HG02678 (cell line): ENCODE measurements around the gene OCA2.
"Not testable (repeated sequence)": the region's sequence is repeated elsewhere in the genome, so short reads cannot be mapped to it uniquely, and the experiment has no call there.

Experiments used
- ATAC-seq: cut with Tn5 transposase; IDR thresholded peaks from one replicate; pipeline ENCODE4 v1.9.1; 2021; ENCODE audit warnings: mild to moderate bottlenecking, moderate library complexity; ENCODE audit not compliant: unreplicated experiment

OCA2 gene

DNA sequence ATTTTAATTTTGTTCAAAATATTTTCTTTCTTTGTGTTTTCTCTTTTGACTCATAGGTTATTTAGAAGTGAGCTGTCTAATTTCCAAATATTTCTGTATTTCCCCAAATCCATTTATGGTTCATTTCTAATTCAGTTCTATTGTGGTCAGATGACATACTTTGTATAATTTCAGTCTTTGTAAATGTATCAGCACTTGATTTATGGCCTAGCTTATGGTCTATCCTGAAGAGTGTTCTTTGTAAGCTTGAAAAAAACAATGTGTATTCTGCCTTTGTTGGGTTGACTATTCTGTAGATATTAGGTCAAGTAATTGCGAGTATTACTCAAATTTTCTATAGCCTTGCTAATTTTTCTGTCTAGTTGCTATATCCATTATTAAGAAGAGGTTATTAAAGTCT lies 311.2 kb downstream of the OCA2 start:
- ATAC-seq, result no peak

- ATAC-seq, result no peak
Observed at GRCh38 chr15:27784107-27784506, 315.0 kb downstream of the OCA2 start.

DNA sequence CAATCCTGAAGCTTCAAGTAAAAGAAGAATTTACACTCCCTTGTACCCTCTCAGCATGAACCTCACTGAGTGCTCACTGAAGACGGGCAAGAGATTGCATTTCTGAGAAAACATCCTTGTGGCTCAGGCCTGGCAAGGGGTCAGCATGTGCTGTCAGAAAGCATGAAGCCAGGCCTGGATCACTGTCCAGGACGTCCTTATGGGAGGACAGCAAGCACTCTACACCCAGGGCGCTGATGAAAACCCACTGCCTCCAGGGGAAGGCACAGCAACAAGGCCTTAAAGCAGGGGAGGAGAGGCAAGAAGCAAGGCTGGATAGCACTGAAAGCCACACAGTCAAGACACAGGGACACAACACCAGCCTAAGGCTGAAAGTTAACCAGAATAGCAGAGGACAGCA lies 315.4 kb downstream of the OCA2 start:
- no peak for ATAC-seq

- ATAC-seq, result no peak
Observed at GRCh38 chr15:27782125-27782524, 317.0 kb downstream of the OCA2 start.

DNA sequence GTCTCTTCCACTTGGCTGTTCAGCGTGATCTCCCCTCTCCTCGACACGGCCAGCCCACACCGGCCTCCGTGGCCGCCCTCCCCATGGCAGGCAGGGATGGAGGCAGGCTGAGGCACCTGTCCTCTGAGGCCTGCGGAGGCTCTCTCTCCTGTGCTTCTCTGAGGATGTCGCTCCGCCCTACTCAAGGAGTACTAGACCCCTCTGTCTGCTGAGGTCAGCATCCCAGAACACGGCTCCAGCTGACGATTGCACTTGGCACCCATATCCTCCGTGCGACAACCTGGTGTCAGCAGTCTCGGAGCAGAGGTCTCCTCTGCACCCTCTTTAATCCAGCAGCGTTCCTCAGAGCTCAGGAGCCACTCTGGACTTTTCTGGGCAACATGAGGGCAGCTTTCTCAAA lies 322.6 kb downstream of the OCA2 start:
- no peak for ATAC-seq

- no peak for ATAC-seq
Observed at GRCh38 chr15:27774638-27775037, 324.5 kb downstream of the OCA2 start.

GRCh38 chr15:27774191-27774590 lies 324.9 kb downstream of the OCA2 start:
- ATAC-seq, result no peak

DNA sequence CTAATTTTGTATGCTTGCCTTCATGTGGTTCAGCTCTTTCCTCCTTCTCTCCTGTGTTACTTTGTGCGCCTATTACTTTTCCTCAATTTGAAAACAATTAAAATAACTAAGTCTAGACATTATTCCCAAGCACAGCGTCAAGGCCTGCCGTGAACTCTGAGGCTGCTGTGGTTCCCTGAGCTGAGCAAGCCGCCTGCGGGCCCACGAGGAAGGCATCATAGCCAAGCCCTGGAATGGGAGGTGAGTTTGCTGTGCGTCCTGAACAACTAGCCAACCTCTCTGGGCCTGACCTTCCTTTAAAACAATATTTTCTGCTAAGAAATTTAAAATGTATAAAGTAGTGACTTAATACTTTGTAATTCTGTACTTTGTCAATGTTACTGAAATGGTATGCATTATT lies 327.2 kb downstream of the OCA2 start:
- ATAC-seq, result no peak

GRCh38 chr15:27770769-27771554 lies 328.2 kb downstream of the OCA2 start:
- no peak for ATAC-seq

DNA sequence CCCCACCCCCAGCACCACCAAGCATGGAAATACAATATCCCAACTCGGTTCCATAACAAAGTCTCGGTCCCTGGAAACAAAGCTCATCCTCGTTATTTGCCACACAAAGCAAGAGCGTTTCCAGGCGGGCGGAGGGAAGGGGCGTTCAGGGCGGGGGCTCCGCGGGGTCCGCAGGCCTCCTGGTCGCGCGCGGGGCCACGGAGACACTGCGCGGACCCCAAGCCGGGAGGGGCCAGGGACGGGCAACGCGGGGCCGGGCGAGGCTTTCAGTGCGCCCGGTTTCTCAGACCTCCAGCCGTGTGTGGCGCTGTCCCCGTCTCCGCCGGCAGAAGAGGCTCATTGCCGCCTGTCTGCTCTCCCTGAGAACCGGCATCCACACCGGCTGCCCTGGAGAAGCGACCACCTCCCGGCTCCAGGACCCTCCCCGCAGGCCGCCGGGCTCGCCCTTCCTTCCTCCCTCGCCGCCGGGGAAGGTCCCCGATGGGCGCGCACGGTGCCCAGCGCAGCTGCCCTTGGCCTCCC lies 329.0 kb downstream of the OCA2 start:
- ATAC-seq, result no peak

GRCh38 chr15:27769652-27770051 lies 329.5 kb downstream of the OCA2 start:
- no peak for ATAC-seq

DNA sequence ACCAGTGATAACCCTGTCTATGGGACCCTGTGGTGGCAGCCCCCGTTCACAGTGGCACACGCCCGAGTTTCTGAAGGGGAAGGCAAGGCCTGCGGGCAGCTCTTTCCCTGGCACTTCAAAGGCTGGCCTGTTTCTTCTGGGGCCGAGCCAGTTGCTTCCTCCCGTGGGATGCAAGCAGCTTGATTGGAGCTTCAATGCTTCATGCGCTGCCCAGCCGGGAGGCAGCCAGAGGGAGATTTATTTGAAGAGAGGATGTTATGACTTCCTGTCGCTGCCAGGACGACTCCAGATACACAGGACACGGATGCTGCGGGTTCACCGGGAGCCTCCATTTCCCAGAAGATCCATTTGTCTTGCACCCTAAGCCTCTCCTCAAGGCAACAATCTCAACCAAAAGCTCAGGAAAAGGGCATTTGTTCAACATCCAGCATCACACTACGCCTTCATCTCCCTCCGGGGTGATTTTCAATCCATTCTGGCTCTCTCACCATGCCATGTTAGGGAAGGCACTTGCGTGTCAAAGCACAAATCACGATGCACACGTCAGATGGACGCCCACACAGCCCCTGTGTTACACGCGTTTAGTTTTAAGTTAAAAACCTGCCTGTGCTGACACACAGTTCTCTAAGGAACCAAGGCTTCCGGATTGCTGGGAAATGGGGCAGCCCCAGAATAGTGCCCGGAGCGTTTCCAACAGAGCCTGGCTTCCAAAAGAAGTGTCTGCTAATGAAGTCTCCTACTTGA lies 330.2 kb downstream of the OCA2 start:
- ATAC-seq, result no peak

GRCh38 chr15:27767918-27768640 lies 331.0 kb downstream of the OCA2 start:
- ATAC-seq, result no peak

DNA sequence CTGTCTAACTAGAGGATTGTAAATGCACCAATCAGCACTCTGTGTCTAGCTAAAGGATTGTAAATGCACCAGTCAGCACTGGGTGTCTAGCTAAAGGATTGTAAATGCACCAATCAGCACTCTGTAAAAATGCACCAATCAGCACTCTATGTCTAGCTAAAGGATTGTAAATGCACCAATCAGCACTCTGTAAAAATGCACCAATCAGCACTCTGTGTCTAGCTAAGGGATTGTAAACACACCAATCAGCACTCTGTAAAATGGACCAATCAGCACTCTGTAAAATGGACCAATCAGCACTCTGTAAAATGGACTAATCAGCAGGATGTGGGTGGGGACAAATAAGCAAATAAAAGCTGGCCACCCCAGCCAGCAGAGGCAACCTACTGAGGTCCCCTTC lies 331.7 kb downstream of the OCA2 start:
- ATAC-seq, result not testable (repeated sequence)

DNA sequence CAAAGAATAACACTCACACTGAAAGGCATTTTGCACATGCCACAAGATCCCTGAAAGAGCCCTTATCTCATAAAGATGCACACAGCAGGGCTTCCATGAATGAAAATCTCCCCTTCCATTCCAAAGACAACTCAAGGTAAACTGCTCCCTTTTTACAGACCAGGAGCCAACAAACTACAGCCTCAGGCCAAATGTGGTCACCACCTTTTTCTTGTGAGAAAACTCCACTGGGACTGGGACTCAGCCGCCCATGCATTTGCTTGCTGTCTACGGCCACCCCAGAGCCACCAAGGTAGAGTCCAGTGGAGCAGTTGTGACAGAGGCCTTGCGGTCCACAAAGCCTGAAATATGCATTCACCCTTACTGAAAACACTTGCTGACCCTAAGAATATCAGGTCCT lies 334.8 kb downstream of the OCA2 start:
- no peak for ATAC-seq

GRCh38 chr15:27763514-27763913 lies 335.6 kb downstream of the OCA2 start:
- no peak for ATAC-seq

DNA sequence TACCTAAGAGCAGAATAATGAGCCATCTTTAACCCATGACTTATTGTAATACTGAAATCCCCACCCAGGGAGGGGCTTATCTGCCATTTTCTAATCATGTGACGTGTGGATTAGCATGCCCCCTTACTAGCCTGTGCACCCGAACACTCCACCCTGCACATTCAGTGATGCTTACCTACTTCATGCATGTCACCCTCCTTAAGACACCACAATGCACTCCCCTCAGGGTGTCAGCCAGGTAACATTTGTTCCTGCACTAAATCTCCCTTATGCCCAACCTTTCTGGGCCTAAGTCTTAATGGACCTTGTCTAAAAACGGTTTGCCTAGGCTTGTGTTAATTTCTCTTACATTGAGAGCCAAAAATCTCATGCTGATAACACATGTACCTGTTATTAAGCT lies 336.6 kb downstream of the OCA2 start:
- ATAC-seq, result no peak

DNA sequence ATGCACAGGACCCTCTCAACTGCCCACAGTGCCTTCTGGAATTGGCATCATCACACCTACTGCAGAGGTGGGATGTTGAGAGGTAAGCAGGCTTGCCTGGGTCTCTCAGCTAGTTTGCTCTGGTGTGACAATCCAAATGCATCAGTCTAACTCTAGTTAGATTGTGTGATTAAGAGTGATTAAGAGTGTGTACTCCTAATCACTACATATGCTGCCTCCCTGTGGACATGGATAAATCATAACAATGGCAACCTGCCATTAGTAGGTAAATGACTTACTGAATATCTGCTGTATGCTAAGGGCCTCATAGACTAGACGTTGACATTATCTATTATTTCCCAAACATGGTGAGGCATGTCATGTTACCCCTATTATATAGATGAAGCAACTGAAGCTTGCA lies 342.1 kb downstream of the OCA2 start:
- ATAC-seq, result no peak

- ATAC-seq, result no peak
Observed at GRCh38 chr15:27752691-27753090, 346.4 kb downstream of the OCA2 start.

GRCh38 chr15:27747997-27748396 lies 351.1 kb downstream of the OCA2 start:
- no peak for ATAC-seq

GRCh38 chr15:27746401-27746955 lies 352.6 kb downstream of the OCA2 start:
- no peak for ATAC-seq
